Neural cell (in vitro differentiated cells): ENCODE data around the gene MYO6.

Experiments
- EP300 ChIP-seq: fragments of 450-650 bp; conservative IDR thresholded peaks from 2 replicates; pipeline ENCODE4 v1.6.1; 2014; ENCODE audit warnings: antibody characterized with exemption, mild to moderate bottlenecking, moderate library complexity; ENCODE audit not compliant: poor library complexity, severe bottlenecking
- EZH2 ChIP-seq: fragments of 200-600, 300-800 bp; shearing (Covaris generic), sonication (generic); IDR thresholded peaks from 2 replicates; pipeline ENCODE4 v1.6.1; 2014; ENCODE audit warnings: antibody characterized with exemption, low read length, borderline replicate concordance, mild to moderate bottlenecking; ENCODE audit not compliant: insufficient read depth, poor library complexity, severe bottlenecking
- POLR2AphosphoS5 ChIP-seq: IDR thresholded peaks from 2 replicates; pipeline ENCODE4 v1.6.1; 2012
- TAF1 ChIP-seq: IDR thresholded peaks from 2 replicates; pipeline ENCODE4 v1.6.1; 2012; ENCODE audit warnings: low read depth
- TF ChIP-seq, protein P1 (sequence below): fragments of 450-650 bp; IDR thresholded peaks from 2 replicates; pipeline ENCODE4 v1.5.1; 2014; ENCODE audit warnings: antibody characterized with exemption, mild to moderate bottlenecking, moderate library complexity; ENCODE audit not compliant: poor library complexity, severe bottlenecking

DNA sequence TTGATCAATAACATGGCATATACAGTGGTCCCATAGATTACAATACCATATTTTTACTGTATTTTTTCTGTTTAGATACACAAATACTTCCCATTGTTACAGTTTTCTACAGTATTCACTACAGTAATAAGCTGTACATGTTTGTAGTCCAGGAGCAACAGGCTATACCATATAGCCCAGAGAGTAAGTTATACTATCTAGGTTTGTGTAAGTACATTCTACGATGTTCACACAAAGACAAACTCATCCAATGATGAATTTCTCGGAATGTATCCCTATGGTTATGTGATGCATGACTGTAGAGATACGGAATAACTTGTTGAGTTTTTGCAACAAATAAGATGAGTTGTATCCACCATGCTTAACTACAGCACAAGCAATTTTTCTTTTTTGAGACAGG, 3.6 kb upstream of the MYO6 start:
- TF ChIP-seq EZH2 = no peak
- TF ChIP-seq, protein P1, sequence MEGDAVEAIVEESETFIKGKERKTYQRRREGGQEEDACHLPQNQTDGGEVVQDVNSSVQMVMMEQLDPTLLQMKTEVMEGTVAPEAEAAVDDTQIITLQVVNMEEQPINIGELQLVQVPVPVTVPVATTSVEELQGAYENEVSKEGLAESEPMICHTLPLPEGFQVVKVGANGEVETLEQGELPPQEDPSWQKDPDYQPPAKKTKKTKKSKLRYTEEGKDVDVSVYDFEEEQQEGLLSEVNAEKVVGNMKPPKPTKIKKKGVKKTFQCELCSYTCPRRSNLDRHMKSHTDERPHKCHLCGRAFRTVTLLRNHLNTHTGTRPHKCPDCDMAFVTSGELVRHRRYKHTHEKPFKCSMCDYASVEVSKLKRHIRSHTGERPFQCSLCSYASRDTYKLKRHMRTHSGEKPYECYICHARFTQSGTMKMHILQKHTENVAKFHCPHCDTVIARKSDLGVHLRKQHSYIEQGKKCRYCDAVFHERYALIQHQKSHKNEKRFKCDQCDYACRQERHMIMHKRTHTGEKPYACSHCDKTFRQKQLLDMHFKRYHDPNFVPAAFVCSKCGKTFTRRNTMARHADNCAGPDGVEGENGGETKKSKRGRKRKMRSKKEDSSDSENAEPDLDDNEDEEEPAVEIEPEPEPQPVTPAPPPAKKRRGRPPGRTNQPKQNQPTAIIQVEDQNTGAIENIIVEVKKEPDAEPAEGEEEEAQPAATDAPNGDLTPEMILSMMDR = no peak
- no peak for TF ChIP-seq EP300
- no peak for TF ChIP-seq POLR2AphosphoS5
- TF ChIP-seq TAF1 = no peak
